Cardiac fibroblast (primary cell): Measurements from ENCODE around the gene PAQR6.

Source experiments
- DNase-seq, 2 donors: peaks; one replicate each; pipeline versions ENCODE4 v3.0.0 to v3.0.0-alpha.2; 2010; ENCODE audit warnings: low read depth in 2 of 2
- H3K4me3 ChIP-seq, 2 donors: replicated peaks in 1 of 2; 1 replicate in 1 of 2; 2 replicates in 1 of 2; pipeline ENCODE4 v1.5.1; 2011; ENCODE audit warnings: low read depth in 2 of 2, low read length in 2 of 2, mild to moderate bottlenecking in 2 of 2, moderate library complexity in 1 of 2
- CTCF ChIP-seq: IDR thresholded peaks from one replicate; pipeline ENCODE4 v1.5.1; 2011; ENCODE audit warnings: low read depth, mild to moderate bottlenecking, low read length, inconsistent platforms

Gene PAQR6

GRCh38 chr1:156286061-156286460 is 38.2 kb upstream of the PAQR6 start:
- TF ChIP-seq CTCF, result no peak

DNA sequence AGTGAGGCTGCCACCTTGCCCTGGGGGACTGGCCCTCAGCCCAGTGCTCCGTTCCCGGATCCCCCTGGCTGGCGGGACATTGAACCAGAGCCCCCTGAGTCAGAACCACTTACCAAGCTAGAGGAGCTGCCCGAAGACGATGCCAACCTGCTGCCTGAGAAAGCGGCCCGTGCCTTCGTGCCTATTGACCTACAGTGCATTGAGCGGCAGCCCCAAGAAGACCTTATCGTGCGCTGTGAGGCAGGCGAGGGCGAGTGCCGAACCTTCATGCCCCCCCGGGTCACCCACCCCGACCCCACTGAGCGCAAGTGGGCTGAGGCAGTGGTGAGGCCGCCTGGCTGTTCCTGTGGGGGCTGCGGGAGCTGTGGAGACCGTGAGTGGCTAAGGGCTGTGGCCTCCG is 37.6 kb upstream of the PAQR6 start:
- DNase-seq, result no peak
- no peak for TF ChIP-seq CTCF
- H3K4me3 ChIP-seq, result no peak overlapping the region

More at GRCh38 chr1:156286061-156286460, 38.2 kb upstream of the PAQR6 start:
- no peak overlapping the region for H3K4me3 ChIP-seq
- no peak for DNase-seq

DNA sequence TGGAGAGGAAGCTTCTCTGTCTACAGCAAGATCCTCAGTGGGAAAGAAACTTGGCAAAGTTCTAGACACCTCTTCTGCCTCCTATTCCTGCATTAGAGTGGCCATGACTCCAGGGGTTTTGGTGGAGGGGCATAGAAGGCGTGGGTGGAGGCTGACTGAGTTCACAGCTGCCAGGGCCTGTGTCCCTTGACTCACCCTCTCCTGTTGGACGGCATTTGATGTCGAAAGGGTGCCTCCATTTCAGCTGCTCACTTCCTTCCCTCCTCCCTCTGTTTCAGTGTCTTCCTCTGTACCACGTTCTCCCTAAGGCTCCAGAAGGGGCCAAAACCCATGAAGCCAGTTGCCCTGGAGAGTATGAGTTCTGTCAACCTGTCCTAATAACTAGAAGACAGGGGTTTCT is 36.9 kb upstream of the PAQR6 start:
- DNase-seq, result peak in 1 of 2 donors; percentile 17
- H3K4me3 ChIP-seq, result no peak overlapping the region
- TF ChIP-seq CTCF, result no peak

DNA sequence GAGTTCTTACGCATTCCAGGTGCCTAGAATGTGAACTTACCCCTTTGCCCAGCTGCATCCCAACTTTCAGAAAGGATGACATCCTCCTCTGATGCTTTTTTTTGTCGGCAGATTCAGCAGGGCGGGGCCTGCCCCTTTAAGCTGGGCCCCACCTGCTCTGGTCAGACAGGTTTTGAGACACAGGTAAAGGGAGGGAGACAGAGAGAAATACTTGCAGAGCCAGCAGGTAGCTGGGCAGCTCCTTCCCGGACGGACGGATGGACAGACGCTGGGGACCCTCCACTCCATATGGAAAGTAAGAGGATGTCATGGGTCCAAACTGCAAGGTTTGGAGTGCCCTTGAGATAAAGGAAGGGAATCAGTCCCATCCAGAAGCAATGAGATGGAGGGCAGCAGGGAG is 36.3 kb upstream of the PAQR6 start, which contains the start of gene TMEM79:
TMEM79 (plus strand) TSS at position 214 of the 400 bp plus-strand sequence. CDS start 902 bp downstream, outside the sequence.
- peak within 1 kb of the TSS; percentile 87 to 90 for H3K4me3 ChIP-seq
- no peak for DNase-seq
- TF ChIP-seq CTCF, result no peak

DNA sequence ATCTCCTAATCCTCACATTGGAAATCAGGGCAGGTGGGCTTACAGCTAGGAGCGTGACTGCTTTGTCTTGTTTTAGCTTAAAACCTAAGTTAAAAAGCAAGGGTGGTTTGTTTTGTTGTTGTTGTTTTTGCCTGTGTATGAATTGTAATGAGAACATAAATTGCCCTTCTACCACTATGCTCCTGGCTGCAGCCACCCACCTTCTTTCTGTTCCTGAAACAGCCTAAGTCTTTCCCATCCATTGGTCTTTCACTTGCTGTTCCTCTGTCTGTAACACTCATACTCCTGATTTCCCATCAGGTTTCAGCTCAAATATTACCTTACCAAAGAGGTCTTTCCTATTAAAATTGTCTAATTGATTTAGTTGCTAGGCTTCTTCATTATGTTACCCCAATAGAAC is 35.7 kb upstream of the PAQR6 start:
- DNase-seq, result no peak
- no peak for TF ChIP-seq CTCF
- peak overlapping the region; percentile 87 to 90 for H3K4me3 ChIP-seq

- DNase-seq, result peak; percentile 99
- no peak for TF ChIP-seq CTCF
- peak within 1 kb of the TSS; percentile 87 to 90 for H3K4me3 ChIP-seq
These were observed 34.8 kb upstream of the PAQR6 start, which contains the start of gene SMG5 for GRCh38 chr1:156282479-156283222. TSS of gene SMG5 (minus strand) at chr1:156282825. CDS start at chr1:156282680, 145 bp downstream.
